WERI-Rb-1 (cell line): ENCODE results near the gene ZNF516.

Experiments used
- DNase-seq: peaks from one replicate; pipeline ENCODE4 v3.0.0-alpha.2; 2020
- H3K27ac ChIP-seq: fragments of 250-450 bp; sonication (Bioruptor Pico); 2 replicates; pipeline ENCODE4 v1.5.1; 2020; ENCODE audit warnings: mild to moderate bottlenecking, moderate library complexity
- H3K27me3 ChIP-seq: fragments of 250-450 bp; sonication (Bioruptor Pico); 2 replicates; pipeline ENCODE4 v1.5.1; 2021; ENCODE audit warnings: mild to moderate bottlenecking, low read depth, moderate library complexity; ENCODE audit not compliant: insufficient read depth, severe bottlenecking
- H3K36me3 ChIP-seq: fragments of 250-450 bp; sonication (Bioruptor Pico); 2 replicates; pipeline ENCODE4 v1.5.1; 2020; ENCODE audit warnings: mild to moderate bottlenecking, moderate library complexity
- H3K4me3 ChIP-seq: 2 replicates; pipeline ENCODE4 v1.5.1; 2011; ENCODE audit warnings: low read depth, mild to moderate bottlenecking, control low read depth, low read length
- H3K9me3 ChIP-seq: fragments of 250-450 bp; sonication (Bioruptor Pico); 2 replicates; pipeline ENCODE4 v1.5.1; 2021; ENCODE audit warnings: mild to moderate bottlenecking, moderate library complexity; ENCODE audit not compliant: severe bottlenecking
- TF ChIP-seq, protein P1 (sequence below): IDR thresholded peaks from 2 replicates; pipeline ENCODE4 v1.5.1; 2011; ENCODE audit warnings: low read depth, mild to moderate bottlenecking, control low read depth, inconsistent platforms, low read length

The ZNF516 gene

GRCh38 chr18:76353046-76353445, 142.0 kb downstream of the ZNF516 start:
- no peak overlapping the region for H3K27ac ChIP-seq

GRCh38 chr18:76351961-76352581, 143.0 kb downstream of the ZNF516 start:
- Histone ChIP-seq H3K36me3 (peaks cover 31% of the 10 kb centered on the region), H3K9me3 (peaks cover 13% of the 10 kb centered on the region), H3K27me3 (no peaks in the 10 kb centered on the region), H3K4me3 (no peak overlapping the region), H3K27ac (no peak overlapping the region)
- TF ChIP-seq, protein P1, sequence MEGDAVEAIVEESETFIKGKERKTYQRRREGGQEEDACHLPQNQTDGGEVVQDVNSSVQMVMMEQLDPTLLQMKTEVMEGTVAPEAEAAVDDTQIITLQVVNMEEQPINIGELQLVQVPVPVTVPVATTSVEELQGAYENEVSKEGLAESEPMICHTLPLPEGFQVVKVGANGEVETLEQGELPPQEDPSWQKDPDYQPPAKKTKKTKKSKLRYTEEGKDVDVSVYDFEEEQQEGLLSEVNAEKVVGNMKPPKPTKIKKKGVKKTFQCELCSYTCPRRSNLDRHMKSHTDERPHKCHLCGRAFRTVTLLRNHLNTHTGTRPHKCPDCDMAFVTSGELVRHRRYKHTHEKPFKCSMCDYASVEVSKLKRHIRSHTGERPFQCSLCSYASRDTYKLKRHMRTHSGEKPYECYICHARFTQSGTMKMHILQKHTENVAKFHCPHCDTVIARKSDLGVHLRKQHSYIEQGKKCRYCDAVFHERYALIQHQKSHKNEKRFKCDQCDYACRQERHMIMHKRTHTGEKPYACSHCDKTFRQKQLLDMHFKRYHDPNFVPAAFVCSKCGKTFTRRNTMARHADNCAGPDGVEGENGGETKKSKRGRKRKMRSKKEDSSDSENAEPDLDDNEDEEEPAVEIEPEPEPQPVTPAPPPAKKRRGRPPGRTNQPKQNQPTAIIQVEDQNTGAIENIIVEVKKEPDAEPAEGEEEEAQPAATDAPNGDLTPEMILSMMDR, result no peak
- DNase-seq, result no peak

More at GRCh38 chr18:76353046-76353445, 142.0 kb downstream of the ZNF516 start:
- Histone ChIP-seq H3K27me3 (no peaks in the 10 kb centered on the region), H3K4me3 (no peak overlapping the region), H3K36me3 (peaks cover 39% of the 10 kb centered on the region), H3K9me3 (peaks cover 13% of the 10 kb centered on the region)
- TF ChIP-seq, protein P1, result no peak
- DNase-seq, result no peak

DNA sequence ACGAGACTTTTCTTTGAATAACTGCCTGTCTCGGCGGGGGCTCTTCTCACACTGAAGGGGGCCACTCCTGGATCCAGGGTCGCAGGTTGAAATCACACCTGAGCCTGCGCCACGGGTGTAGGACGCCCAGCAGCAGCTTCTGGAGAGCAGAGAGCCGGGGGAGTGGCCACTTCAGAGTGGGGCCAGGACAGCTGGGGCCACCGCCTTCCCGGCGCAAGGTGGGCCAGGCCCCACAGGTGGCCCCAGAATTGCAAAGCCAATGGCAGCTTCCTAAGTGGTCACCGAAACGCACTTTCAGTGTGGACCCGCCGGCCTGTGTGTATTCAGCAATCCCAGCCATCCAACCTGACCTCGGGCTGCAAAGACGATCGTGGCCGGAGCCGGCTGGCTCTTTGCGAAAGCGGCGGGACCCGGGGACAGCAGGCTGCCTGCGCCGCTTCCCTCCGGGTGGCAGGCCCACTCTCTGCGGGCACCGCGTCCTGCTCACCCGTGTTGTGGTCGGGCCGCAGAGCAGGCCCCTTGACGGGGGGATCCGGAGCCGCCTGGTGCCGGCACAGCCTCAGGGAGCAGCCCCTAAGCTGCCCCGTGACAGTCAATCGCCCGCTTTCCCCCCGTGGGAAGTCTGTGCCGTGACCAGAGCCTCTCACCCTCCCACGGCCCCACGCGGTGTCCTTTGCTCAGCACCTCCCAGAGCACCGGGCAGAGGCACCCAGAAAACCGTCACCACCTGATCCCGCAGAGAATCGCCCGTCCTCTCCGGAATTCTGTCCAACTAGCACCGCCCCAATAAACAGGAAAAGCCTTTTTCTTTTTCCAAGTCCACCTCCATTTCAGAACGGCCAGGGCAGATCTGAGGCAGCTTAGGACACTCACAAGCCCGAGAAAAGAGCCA, 144.7 kb downstream of the ZNF516 start:
- peaks cover 15% of the 10 kb centered on the region for H3K36me3 ChIP-seq

DNA sequence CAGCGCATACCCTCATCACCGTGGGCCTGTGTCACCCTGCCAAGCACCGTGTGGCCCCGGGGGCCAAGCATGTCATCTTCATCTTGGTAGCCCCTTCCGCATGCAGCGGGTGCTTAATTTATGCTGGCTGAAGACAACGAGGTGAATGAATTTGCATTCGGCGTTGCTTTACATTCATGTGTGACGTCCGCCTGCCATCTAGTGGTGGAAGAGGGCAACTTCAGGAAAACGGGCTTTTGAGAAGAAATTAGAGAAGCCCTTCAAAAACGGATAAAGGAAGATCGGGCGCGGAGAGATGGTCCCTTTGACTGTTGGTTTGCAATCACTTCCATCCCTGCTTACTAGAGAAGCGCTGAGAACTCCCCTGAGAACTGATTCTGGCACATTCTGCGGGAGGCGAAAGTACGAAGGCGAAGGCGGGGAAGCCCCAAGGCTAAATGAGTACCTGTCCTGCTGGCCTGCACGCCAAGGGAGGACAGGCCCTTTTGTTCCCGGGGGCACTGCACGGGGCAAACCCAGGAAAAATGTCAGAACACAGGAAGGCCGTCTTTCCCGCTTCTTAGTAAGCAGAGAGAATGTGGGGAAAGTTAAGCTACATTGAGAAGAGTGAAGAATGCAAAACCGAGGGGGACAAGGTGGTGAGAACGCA, 145.9 kb downstream of the ZNF516 start:
- Histone ChIP-seq H3K27ac (no peak overlapping the region), H3K27me3 (no peaks in the 10 kb centered on the region), H3K9me3 (peaks cover 8% of the 10 kb centered on the region), H3K4me3 (no peak overlapping the region), H3K36me3 (peaks cover 15% of the 10 kb centered on the region)
- TF ChIP-seq, protein P1, result peak; percentile 88
- DNase-seq, result peak; percentile 78

More for the DNA sequence above, 144.7 kb downstream of the ZNF516 start:
- no peak for DNase-seq
- H3K9me3 ChIP-seq, result peaks cover 13% of the 10 kb centered on the region
- H3K27ac ChIP-seq, result no peak overlapping the region
- TF ChIP-seq, protein P1, result no peak
- no peaks in the 10 kb centered on the region for H3K27me3 ChIP-seq
- no peak overlapping the region for H3K4me3 ChIP-seq

DNA sequence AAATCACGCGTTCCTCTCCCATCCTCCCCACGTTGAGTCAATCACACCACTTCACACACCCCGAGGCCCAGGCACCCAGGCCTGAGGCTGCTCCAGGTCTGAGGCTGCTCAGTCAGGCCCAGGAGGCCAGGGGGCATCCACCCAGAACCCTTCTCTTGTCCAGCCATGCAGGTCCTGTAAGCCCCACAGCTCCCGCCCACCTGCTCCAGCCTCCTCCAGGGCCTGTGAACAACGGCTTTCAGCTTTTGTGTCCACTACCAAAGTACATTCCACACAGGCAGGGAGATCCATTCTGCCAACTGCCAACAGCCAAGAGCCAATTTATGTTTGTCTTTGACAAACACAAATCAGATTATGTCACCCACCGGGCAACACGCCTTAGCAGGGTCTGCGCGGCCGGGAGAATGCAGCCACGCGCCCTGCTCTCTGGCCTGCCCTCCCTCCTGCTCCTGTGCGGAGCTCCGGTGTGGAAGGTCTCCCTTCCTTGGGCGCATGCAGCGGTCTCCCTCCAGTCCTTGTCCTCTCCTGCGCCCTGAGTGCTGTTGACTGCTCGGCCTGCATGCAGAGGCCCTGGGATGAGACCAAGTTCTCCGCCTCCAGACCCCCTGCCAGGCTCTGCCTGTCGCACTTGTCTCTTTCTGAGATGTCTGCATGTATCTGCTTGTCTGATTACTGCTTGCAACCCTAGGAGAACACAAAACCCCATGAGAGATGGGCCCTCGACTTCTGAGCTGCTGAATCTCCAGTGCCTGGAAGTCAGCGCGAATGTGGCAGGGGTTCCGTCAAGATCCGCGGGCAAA, 146.6 kb downstream of the ZNF516 start:
- Histone ChIP-seq H3K27me3 (no peaks in the 10 kb centered on the region), H3K4me3 (no peak overlapping the region)
- DNase-seq, result no peak

More for the DNA sequence above, 146.6 kb downstream of the ZNF516 start:
- H3K27ac ChIP-seq, result no peak overlapping the region
- peaks cover 1% of the 10 kb centered on the region for H3K9me3 ChIP-seq
- H3K36me3 ChIP-seq, result peaks cover 10% of the 10 kb centered on the region
- TF ChIP-seq, protein P1, result no peak
